Measurements from ENCODE around the gene CAP2. TPM values are rescaled to one million over a fixed set of nuclear protein-coding genes. Genes with fewer than 3 reads are reported as not detected.

The CAP2 gene
- total and polyA plus RNA-seq, 2 experiments from 2014 or later: 4.8 to 22.5 TPM

GRCh38 chr6:17478946-17479345 lies 85.6 kb downstream of the CAP2 start:
- Histone ChIP-seq H3K36me3 (ENCODE audit: low read depth) (no peaks in the 10 kb centered on the region), H3K9ac (no peak overlapping the region), H3K9me2 (ENCODE audit: insufficient read depth) (no peaks in the 10 kb centered on the region), H3K4me1 (ENCODE audit: insufficient read depth) (no peaks in the 10 kb centered on the region), H2AFZ (no peak overlapping the region), H3K9me3 (ENCODE audit: low read depth) (no peaks in the 10 kb centered on the region), H3F3A (ENCODE audit: insufficient read depth) (no peaks in the 10 kb centered on the region), H4K20me1 (ENCODE audit: insufficient read depth) (no peaks in the 10 kb centered on the region), H3K79me2 (ENCODE audit: insufficient read depth) (no peaks in the 10 kb centered on the region), H3K27ac (no peak overlapping the region), H3K4me2 (ENCODE audit: unreplicated experiment) (no peak overlapping the region), H3K4me3 (no peak overlapping the region), H3K27me3 (replicated peaks; ENCODE audit: insufficient read depth) (no peaks in the 10 kb centered on the region)
- 91 to 95% methylated on average over 7 of the region's 7 CpGs for WGBS, 2 experiments (ENCODE audit: low coverage in 1 of 2, low lambda C conversion rate in 2 of 2, missing lambda C conversion rate in 2 of 2)
- in situ Hi-C loops (cut with MboI): no loop called here
- DNase-seq: no peak
- TF ChIP-seq EZH2phosphoT487 (IDR thresholded peaks at IDR 0.05; ENCODE audit: insufficient read depth, low read depth) (no peak), EZH2 (IDR thresholded peaks at IDR 0.05; ENCODE audit: insufficient read depth, poor library complexity, severe bottlenecking) (no peak)

DNA sequence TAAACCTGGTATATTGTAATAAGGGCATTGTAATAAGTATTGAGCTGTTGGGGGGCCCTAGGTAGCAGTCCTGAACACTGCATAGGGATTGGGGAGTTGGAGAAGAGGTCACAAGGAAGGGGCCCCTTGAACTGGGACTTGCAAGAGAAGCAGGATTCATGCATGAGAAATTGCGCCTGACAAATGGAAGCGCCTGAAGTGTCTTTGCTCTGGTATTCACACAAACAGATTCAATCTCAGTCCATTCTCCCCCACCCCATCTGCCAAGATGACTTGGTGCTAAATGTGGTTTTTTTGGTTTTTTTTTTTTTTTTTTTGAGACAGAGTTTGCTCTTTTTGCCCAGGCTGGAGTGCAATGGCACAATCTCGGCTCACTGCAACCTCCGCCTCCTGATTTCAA lies 87.1 kb downstream of the CAP2 start:
- Histone ChIP-seq H4K20me1 (ENCODE audit: insufficient read depth) (no peaks in the 10 kb centered on the region), H3K4me2 (ENCODE audit: unreplicated experiment) (no peak overlapping the region), H2AFZ (no peak overlapping the region), H3K36me3 (ENCODE audit: low read depth) (no peaks in the 10 kb centered on the region), H3K4me1 (ENCODE audit: insufficient read depth) (no peaks in the 10 kb centered on the region), H3K27ac (no peak overlapping the region), H3K9ac (no peak overlapping the region), H3F3A (ENCODE audit: insufficient read depth) (no peaks in the 10 kb centered on the region), H3K9me3 (ENCODE audit: low read depth) (no peaks in the 10 kb centered on the region), H3K79me2 (ENCODE audit: insufficient read depth) (no peaks in the 10 kb centered on the region), H3K27me3 (replicated peaks; ENCODE audit: insufficient read depth) (no peaks in the 10 kb centered on the region), H3K4me3 (no peak overlapping the region), H3K9me2 (ENCODE audit: insufficient read depth) (no peaks in the 10 kb centered on the region)
- WGBS, 2 experiments (ENCODE audit: low coverage in 1 of 2, low lambda C conversion rate in 2 of 2, missing lambda C conversion rate in 2 of 2): 98 to 100% methylated on average over 4 of the region's 4 CpGs
- in situ Hi-C loops (cut with MboI): no loop called here
- DNase-seq: no peak
- TF ChIP-seq EZH2 (IDR thresholded peaks at IDR 0.05; ENCODE audit: insufficient read depth, poor library complexity, severe bottlenecking): no peak
- TF ChIP-seq EZH2phosphoT487 (IDR thresholded peaks at IDR 0.05; ENCODE audit: insufficient read depth, low read depth): no peak

DNA sequence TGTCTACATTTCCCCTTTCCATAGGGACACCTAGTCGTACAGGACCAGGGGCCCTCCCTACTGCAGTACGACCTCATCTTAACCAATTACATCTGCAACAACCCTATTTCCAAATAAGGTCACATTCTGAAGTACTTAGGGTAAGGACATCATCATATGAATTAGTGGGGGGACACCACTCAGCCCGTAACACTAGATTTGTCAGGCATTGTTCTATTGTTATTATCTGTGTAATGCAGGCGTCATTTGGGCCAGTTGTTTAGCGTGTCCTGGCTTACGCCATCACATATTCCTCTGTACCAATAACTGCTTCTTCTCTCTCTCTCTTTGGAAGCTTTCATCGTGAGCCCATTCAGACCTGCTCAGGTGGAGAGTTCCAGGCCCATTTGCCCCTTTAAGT lies 89.3 kb downstream of the CAP2 start:
- Histone ChIP-seq H4K20me1 (ENCODE audit: insufficient read depth) (no peaks in the 10 kb centered on the region), H3K4me1 (ENCODE audit: insufficient read depth) (no peaks in the 10 kb centered on the region), H3K9ac (no peak overlapping the region), H3F3A (ENCODE audit: insufficient read depth) (no peaks in the 10 kb centered on the region), H2AFZ (no peak overlapping the region), H3K27ac (no peak overlapping the region), H3K9me2 (ENCODE audit: insufficient read depth) (no peaks in the 10 kb centered on the region), H3K9me3 (ENCODE audit: low read depth) (no peaks in the 10 kb centered on the region), H3K27me3 (replicated peaks; ENCODE audit: insufficient read depth) (no peaks in the 10 kb centered on the region), H3K4me3 (no peak overlapping the region), H3K79me2 (ENCODE audit: insufficient read depth) (no peaks in the 10 kb centered on the region), H3K4me2 (ENCODE audit: unreplicated experiment) (no peak overlapping the region), H3K36me3 (ENCODE audit: low read depth) (no peaks in the 10 kb centered on the region)
- DNase-seq: no peak
- TF ChIP-seq EZH2 (IDR thresholded peaks at IDR 0.05; ENCODE audit: insufficient read depth, poor library complexity, severe bottlenecking) (no peak), EZH2phosphoT487 (IDR thresholded peaks at IDR 0.05; ENCODE audit: insufficient read depth, low read depth) (no peak)
- WGBS, 2 experiments (ENCODE audit: low coverage in 1 of 2, low lambda C conversion rate in 2 of 2, missing lambda C conversion rate in 2 of 2): 94 to 97% methylated on average over 7 of the region's 7 CpGs
- in situ Hi-C loops (cut with MboI): no loop called here

DNA sequence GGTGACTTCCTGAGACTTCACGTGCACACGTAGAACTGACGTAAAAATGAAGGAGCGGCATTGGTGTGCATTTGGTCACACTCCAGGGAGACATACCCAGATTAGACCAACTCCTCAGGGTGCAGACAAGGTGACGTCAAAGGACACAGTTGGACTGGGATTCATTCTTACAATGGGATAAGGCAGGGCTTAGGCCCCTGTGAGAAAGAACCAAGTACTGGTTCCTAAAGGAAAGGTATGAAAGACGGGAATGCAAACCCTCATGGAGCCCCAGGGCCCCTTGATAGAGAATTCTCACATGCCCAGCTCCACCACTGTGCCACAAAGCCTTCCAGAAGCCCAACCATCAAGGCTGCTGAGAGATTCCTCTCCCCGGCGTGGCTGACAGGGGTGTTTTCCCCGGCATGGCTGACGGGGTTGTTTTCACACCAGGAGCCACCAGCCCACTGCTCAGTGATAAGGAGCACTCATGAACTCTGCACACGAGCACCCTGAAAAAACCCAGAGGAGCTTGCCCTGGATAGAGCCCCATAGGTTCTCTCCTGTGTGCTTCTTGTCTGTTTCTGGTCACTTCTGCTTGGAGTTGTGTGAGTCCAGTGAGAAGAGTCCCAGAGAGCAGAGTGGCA lies 90.1 kb downstream of the CAP2 start:
- no peaks in the 10 kb centered on the region for H3K9me3 ChIP-seq (ENCODE audit: low read depth)
- H3F3A ChIP-seq (ENCODE audit: insufficient read depth): no peaks in the 10 kb centered on the region
- no peaks in the 10 kb centered on the region for H3K9me2 ChIP-seq (ENCODE audit: insufficient read depth)
- H3K27ac ChIP-seq: no peak overlapping the region
- H4K20me1 ChIP-seq (ENCODE audit: insufficient read depth): no peaks in the 10 kb centered on the region
- no peak overlapping the region for H3K4me2 ChIP-seq (ENCODE audit: unreplicated experiment)
- TF ChIP-seq EZH2 (IDR thresholded peaks at IDR 0.05; ENCODE audit: insufficient read depth, poor library complexity, severe bottlenecking): no peak
- TF ChIP-seq EZH2phosphoT487 (IDR thresholded peaks at IDR 0.05; ENCODE audit: insufficient read depth, low read depth): no peak
- no peaks in the 10 kb centered on the region for H3K36me3 ChIP-seq (ENCODE audit: low read depth)
- in situ Hi-C loops (cut with MboI): no loop called here
- 86 to 87% methylated on average over 11 of the region's 11 CpGs for WGBS, 2 experiments (ENCODE audit: low coverage in 1 of 2, low lambda C conversion rate in 2 of 2, missing lambda C conversion rate in 2 of 2)
- no peak overlapping the region for H2AFZ ChIP-seq
- no peaks in the 10 kb centered on the region for H3K79me2 ChIP-seq (ENCODE audit: insufficient read depth)
- no peak overlapping the region for H3K4me3 ChIP-seq
- DNase-seq: no peak
- no peaks in the 10 kb centered on the region for H3K27me3 ChIP-seq (replicated peaks; ENCODE audit: insufficient read depth)
- H3K9ac ChIP-seq: no peak overlapping the region
- H3K4me1 ChIP-seq (ENCODE audit: insufficient read depth): no peaks in the 10 kb centered on the region

All from GM23248 (cell line).